ENCODE data around the gene SLC4A1AP.

- TF ChIP-seq CTCF (IDR thresholded peaks at IDR 0.05), result no peak
- no peak for TF ChIP-seq EZH2 (IDR thresholded peaks at IDR 0.05; ENCODE audit: borderline replicate concordance, insufficient read depth, low read depth, low read length, poor library complexity, severe bottlenecking)
Observed at GRCh38 chr2:27687232-27687631, 23.5 kb downstream of the SLC4A1AP start.
